HCT116 (cell line): ENCODE results near the gene SLC44A3.

ENCODE experiments used
- EGR1 ChIP-seq: IDR thresholded peaks from 2 replicates; pipeline ENCODE4 v1.6.1; 2012; ENCODE audit warnings: low read depth
- EZH2 ChIP-seq: fragments of 200-600 bp; sonication (generic); IDR thresholded peaks from 2 replicates; pipeline ENCODE4 v1.6.1; 2017; ENCODE audit warnings: antibody characterized with exemption, mixed run types
- FOSL1 ChIP-seq: IDR thresholded peaks from 2 replicates; pipeline ENCODE4 v1.6.1; 2012; ENCODE audit warnings: low read depth
- JUND ChIP-seq: IDR thresholded peaks from 2 replicates; pipeline ENCODE4 v1.6.1; 2012
- MAX ChIP-seq: IDR thresholded peaks from 2 replicates; pipeline ENCODE4 v1.6.1; 2012
- POLR2A ChIP-seq: IDR thresholded peaks from 2 replicates; pipeline ENCODE4 v1.7.0; 2011; ENCODE audit warnings: borderline replicate concordance; ENCODE audit not compliant: insufficient read depth, insufficient read length; ENCODE audit errors: extremely low read depth
- POLR2AphosphoS5 ChIP-seq: IDR thresholded peaks from 2 replicates; pipeline ENCODE4 v1.6.1; 2011; ENCODE audit warnings: mild to moderate bottlenecking, low read depth, low read length, moderate library complexity
- RAD21 ChIP-seq: IDR thresholded peaks from 2 replicates; pipeline ENCODE4 v1.6.1; 2012; ENCODE audit warnings: low read depth, mild to moderate bottlenecking
- YY1 ChIP-seq: IDR thresholded peaks from 2 replicates; pipeline ENCODE4 v1.6.1; 2011; ENCODE audit warnings: low read length, low read depth, moderate library complexity, mild to moderate bottlenecking; ENCODE audit not compliant: insufficient replicate concordance; ENCODE audit errors: extremely low read depth
- TF ChIP-seq, protein P1 (sequence below), 3 experiments: fragments of 200-600 bp in 1 of 3; sonication (generic) in 1 of 3; IDR thresholded peaks in 2 of 3; conservative IDR thresholded peaks in 1 of 3; 2 replicates each; pipeline ENCODE4 v1.5.1; 2012 to 2017; ENCODE audit warnings: low read depth in 2 of 3, low read length in 2 of 3, antibody characterized with exemption in 1 of 3, borderline replicate concordance in 1 of 3, control low read depth in 1 of 3, mild to moderate bottlenecking in 1 of 3, mixed read lengths in 1 of 3, mixed run types in 1 of 3, moderate library complexity in 1 of 3; ENCODE audit not compliant: insufficient read depth in 1 of 3
- TF ChIP-seq, protein P2 (sequence below): IDR thresholded peaks from 2 replicates; pipeline ENCODE4 v1.6.1; 2012
- TF ChIP-seq, protein P3 (sequence below): IDR thresholded peaks from 2 replicates; pipeline ENCODE4 v1.6.1; 2012; ENCODE audit warnings: low read depth

GRCh38 chr1:94825936-94826335, 5.8 kb downstream of the SLC44A3 start:
- TF ChIP-seq, protein P1, sequence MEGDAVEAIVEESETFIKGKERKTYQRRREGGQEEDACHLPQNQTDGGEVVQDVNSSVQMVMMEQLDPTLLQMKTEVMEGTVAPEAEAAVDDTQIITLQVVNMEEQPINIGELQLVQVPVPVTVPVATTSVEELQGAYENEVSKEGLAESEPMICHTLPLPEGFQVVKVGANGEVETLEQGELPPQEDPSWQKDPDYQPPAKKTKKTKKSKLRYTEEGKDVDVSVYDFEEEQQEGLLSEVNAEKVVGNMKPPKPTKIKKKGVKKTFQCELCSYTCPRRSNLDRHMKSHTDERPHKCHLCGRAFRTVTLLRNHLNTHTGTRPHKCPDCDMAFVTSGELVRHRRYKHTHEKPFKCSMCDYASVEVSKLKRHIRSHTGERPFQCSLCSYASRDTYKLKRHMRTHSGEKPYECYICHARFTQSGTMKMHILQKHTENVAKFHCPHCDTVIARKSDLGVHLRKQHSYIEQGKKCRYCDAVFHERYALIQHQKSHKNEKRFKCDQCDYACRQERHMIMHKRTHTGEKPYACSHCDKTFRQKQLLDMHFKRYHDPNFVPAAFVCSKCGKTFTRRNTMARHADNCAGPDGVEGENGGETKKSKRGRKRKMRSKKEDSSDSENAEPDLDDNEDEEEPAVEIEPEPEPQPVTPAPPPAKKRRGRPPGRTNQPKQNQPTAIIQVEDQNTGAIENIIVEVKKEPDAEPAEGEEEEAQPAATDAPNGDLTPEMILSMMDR (IDR thresholded peaks at IDR 0.05 in 2 of 3, conservative IDR thresholded peaks at IDR 0.05 in 1 of 3; ENCODE audit: borderline replicate concordance in 1 of 3, insufficient read depth in 1 of 3, low read depth in 2 of 3, low read length in 2 of 3), result no peak
- no peak for TF ChIP-seq POLR2AphosphoS5
- TF ChIP-seq JUND, result no peak
- TF ChIP-seq, protein P2, sequence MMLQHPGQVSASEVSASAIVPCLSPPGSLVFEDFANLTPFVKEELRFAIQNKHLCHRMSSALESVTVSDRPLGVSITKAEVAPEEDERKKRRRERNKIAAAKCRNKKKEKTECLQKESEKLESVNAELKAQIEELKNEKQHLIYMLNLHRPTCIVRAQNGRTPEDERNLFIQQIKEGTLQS, result no peak
- TF ChIP-seq FOSL1, result no peak
- TF ChIP-seq EGR1, result no peak
- TF ChIP-seq POLR2A, result no peak
- no peak for TF ChIP-seq RAD21
- no peak for TF ChIP-seq YY1
- no peak for TF ChIP-seq MAX
- TF ChIP-seq EZH2, result no peak
- TF ChIP-seq, protein P3, sequence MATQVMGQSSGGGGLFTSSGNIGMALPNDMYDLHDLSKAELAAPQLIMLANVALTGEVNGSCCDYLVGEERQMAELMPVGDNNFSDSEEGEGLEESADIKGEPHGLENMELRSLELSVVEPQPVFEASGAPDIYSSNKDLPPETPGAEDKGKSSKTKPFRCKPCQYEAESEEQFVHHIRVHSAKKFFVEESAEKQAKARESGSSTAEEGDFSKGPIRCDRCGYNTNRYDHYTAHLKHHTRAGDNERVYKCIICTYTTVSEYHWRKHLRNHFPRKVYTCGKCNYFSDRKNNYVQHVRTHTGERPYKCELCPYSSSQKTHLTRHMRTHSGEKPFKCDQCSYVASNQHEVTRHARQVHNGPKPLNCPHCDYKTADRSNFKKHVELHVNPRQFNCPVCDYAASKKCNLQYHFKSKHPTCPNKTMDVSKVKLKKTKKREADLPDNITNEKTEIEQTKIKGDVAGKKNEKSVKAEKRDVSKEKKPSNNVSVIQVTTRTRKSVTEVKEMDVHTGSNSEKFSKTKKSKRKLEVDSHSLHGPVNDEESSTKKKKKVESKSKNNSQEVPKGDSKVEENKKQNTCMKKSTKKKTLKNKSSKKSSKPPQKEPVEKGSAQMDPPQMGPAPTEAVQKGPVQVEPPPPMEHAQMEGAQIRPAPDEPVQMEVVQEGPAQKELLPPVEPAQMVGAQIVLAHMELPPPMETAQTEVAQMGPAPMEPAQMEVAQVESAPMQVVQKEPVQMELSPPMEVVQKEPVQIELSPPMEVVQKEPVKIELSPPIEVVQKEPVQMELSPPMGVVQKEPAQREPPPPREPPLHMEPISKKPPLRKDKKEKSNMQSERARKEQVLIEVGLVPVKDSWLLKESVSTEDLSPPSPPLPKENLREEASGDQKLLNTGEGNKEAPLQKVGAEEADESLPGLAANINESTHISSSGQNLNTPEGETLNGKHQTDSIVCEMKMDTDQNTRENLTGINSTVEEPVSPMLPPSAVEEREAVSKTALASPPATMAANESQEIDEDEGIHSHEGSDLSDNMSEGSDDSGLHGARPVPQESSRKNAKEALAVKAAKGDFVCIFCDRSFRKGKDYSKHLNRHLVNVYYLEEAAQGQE, result no peak
